Ecto neural progenitor cell (in vitro differentiated cells): ENCODE results near the gene NEUROD2.
"Not testable (repeated sequence)": the region's sequence is repeated elsewhere in the genome, so short reads cannot be mapped to it uniquely, and the experiment has no call there.

Experiments used
- DNase-seq: peaks from one replicate; pipeline ENCODE4 v3.0.0-alpha.2; 2018; ENCODE audit warnings: low spot score

The NEUROD2 gene

GRCh38 chr17:39601758-39602532 lies 5.8 kb downstream of the NEUROD2 start:
- DNase-seq, result no peak

DNA sequence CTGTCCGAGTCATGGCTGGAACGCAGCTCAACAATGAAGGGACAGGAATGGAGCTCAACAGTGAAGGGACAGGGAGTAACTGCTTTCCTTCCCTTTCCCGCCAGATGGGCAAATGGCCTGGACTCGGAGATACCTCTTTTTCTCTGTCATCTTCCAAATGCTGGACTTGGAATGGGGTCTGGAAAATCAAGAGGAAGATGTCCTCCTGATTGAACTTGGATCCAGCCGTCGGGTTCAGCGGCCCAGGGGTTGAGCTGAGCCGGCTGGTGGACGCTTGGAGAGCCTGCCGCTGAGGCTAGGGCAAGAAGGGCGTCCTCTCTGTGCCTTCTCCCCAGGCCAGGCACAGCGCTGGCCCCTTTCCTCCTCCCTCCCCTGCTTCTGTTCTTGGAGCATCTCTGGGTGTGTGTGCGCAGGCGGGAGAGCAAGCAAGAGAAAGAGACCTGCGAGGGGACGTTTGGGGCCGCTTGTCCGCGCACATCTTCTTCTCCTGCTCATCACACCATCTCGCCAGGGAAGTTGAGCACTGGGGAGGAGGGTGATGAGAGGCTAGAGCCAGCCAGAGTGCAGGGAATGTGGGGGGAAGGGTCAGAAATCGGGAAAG lies 6.6 kb downstream of the NEUROD2 start:
- no peak for DNase-seq

DNA sequence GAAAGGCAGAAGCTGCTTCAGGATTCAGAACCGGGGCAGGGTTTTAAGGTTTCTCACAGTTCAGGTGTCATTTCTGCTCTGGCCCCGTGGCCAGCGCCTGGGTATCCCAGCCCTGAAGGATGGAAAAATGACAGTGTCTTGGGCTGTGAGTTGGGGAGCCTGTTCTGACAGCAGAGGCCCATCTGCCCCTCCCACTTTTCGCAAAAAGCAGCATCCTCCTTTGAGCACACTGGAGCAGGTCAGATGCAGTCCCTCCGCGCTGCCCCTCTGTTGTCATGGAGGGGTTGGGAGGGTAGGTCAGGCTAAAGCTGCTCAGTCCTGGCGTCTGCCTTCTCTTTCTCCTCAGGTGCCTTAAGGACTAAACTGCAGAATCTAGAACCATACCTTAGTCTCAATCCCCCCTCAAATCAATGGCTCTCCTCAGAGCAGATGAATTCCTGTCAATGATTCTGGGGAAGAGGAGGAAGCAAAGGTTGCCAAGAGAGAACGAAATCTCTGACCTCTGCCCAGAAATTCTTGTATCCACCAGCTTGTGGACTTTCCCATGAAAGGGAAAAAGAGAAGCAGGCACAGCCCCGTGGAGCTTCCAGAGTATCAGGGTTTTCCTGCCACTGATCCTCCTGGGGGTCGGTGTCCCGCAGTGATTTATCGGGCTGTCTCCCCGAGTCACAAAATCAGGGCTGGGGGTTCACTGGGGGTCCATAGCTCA lies 7.3 kb downstream of the NEUROD2 start:
- DNase-seq, result no peak

GRCh38 chr17:39599665-39600231 lies 8.0 kb downstream of the NEUROD2 start:
- DNase-seq, result no peak

GRCh38 chr17:39599004-39599664 lies 8.6 kb downstream of the NEUROD2 start:
- peak; percentile 59 for DNase-seq

GRCh38 chr17:39598630-39599003 lies 9.1 kb downstream of the NEUROD2 start:
- no peak for DNase-seq

GRCh38 chr17:39598047-39598481 lies 9.7 kb downstream of the NEUROD2 start:
- no peak for DNase-seq

DNA sequence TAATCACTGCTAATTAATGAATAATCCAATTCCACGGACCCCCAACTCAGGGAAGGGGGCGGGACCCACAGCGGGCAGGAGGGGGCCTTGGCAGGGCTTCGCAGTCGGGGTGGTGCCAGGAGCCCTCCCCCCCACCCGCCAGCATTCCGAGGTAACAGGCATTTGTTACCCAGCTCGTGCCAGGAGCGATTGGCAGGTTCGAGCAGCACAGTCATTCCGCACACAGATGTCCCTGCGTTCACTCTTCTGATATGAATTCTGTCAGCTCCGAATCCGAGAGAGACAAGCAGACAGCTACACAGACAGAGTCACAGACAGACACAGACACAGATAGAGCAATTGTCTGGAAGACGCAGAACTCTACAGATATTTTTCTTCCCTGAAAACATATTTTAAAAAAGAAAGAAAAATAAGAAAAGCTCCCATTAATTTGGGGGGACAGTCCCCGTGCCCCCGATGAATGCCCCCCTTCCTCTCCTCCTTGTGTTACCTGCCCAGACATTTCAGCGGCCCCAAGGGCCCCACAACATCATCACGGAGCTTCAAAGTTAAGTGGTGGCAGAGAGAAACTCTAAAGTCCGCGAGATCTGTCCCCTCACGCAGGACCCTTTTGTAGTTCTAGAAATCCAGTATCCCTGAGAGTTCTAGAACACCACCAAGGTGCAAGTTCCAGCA lies 10.2 kb downstream of the NEUROD2 start:
- DNase-seq, result no peak

DNA sequence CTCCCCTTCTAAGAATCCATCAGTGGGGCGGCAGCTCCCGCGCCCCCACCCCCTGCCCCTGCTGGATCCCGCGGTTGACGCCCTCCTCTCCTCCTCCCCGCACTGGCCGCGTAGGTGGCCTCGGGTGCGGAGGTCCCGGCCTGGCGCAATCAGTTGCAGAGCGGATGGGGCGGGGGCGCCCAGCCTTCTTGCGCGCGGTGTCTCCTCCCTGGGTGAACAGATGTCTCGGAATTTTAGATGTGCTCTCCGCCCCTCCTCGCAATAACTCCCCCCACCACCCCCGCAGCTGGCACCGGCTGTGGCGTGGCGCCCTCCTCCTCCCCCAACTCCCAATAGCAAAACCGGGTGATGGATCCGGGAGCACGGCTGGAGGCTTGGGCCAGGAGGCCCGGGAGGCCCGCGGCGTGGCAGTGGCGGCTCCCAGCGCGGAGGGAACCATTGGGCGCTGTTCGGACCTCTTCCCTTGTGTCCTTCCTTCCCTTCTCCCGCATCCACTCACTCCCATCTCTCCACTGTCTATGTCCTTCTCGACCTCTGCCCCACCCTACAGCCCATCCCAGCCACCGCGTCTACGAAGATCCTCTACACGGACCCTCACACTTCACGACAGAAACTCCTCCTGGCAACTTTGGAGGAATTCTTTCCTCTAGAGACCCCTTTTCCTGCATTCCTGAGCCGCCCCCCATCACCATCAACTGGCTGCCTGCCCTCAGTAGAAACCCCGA lies 11.0 kb downstream of the NEUROD2 start:
- DNase-seq, result no peak

DNA sequence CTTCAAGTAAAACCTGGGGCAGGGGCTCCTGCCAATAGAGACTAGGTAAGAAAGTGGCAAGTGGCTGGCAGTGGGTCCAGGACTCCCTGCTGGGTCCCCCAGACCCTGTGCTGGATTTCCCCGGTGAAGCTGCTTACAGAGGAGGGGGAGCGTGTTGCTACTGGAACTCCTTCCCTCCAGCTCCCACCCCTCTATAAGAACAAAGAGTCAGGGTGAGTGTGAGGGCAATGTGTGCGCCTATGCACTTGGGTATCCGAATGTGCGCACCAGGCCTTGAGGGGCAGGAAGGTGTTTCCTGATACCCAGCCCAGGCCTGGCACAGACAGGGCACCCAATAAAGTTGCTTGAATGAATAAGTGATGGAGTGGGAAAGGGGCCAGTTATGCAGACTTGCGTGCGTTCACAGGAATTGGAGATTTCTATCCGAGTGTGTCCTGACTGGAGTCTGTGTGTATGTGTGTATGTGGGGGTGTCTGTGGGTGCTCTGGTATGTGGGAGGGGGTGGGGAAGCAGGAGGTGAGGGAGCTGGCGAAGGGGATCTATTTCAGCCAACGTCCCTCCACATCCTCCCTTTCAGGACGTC lies 11.7 kb downstream of the NEUROD2 start:
- DNase-seq, result no peak

- DNase-seq, result no peak
These were observed 12.4 kb downstream of the NEUROD2 start for GRCh38 chr17:39595294-39595693.

GRCh38 chr17:39593371-39593770 lies 14.3 kb downstream of the NEUROD2 start:
- no peak for DNase-seq

- peak; percentile 85 for DNase-seq
These were observed 15.5 kb downstream of the NEUROD2 start for GRCh38 chr17:39591958-39592954.

- not testable (repeated sequence) for DNase-seq
These were observed 17.5 kb downstream of the NEUROD2 start for GRCh38 chr17:39590180-39590579.

DNA sequence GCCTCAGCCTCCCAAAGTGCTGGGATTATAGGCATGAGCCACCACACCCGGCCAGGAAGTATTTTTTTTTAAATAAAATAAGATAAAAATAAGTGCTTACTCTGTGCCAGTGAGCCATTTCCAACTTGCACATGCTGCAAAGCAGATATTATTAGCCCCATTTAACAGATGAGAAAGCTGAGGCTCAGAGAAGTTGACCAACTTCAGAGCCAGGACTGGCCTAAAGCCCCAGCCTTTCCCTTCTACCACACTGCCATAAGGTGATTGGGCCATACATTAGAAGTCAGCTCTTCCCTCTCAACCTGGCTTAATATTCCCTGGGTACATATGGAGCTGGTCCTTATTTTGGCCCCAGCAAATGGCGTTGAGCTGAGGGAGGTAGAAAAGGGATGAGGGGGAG lies 25.1 kb downstream of the NEUROD2 start:
- DNase-seq, result no peak

DNA sequence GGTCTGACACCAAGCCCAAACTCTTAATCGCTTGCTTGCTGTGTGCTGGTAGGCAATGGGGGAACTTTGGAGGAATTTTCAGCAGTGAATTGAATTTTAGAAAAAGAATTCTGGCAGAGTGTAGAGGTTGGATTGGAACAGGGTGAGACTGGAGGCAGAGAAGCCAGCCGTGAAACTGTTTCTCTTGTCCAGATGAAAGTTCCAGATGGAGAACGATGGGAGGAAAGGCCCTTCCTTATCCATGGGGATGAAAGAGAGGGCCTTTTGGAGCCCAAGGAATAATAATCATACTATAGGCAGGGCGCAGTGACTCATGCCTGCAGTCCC lies 26.0 kb downstream of the NEUROD2 start:
- no peak for DNase-seq

DNA sequence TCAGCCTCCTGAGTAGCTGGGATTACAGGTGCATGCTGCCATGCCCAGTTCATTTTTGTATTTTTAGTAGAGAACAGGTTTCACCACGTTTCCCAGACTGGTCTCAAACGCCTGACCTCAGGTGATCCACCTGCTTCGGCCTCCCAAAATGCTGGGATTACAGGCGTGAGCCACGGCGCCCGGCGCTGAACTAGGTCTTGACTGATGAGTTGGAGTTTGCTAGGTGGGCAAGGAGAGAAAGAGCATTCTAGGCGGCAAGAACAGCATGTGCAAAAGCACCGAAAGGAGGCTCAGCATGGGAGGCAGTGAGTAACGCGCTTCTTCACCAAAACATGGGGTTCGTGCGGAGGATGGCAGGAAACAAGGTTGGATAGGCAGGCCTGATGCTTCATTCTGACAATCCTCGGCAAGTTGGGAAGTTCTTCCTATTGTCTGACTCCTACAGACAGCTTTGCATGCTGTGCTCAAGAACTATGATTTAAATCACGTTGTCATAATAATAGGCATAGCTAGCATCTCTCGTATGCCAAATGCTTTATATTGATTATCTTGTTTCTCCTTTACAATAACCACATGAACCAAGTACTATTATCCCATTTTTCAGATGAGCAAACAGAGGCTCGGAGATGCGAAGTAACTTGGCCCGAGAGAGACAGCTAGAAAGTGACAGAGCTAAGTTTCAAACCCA lies 26.5 kb downstream of the NEUROD2 start:
- DNase-seq, result no peak

DNA sequence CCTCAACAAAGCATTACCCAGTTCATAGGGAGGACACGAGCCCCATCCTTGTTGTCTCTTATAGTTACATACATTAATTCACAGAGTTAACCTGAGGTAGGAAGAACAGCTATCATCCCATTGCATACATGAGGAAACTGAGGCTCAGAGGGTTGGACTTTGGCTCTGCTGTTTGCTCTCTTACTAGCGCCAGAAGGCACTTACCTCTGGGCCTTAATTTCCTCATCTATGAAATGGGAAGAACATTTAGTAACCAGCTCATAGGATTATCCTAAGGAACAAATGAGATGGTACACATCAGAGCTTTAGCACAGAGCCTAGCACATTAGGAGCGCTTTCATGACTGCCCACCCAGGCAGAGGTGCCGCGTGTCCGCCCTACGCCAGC lies 27.6 kb downstream of the NEUROD2 start:
- DNase-seq, result peak; percentile 59
